Left ventricle myocardium inferior (tissue), 1 donor: Measurements from ENCODE around the gene ARF3. TPM values are rescaled to one million over a fixed set of nuclear protein-coding genes. Genes with fewer than 3 reads are reported as not detected.
"Not testable (repeated sequence)": the region's sequence is repeated elsewhere in the genome, so short reads cannot be mapped to it uniquely, and the experiment has no call there.

ENCODE experiments used
- DNase-seq: peaks from one replicate; pipeline ENCODE4 v3.0.0-alpha.2; 2020
- H3K27ac ChIP-seq: fragments of 200-600 bp; replicated peaks from 2 replicates; pipeline ENCODE4 v1.8.0; 2021
- H3K27me3 ChIP-seq: fragments of 200-600 bp; 2 replicates; pipeline ENCODE4 v1.8.0; 2021; ENCODE audit warnings: low read depth
- H3K36me3 ChIP-seq: fragments of 200-600 bp; 2 replicates; pipeline ENCODE4 v1.8.0; 2021
- H3K4me1 ChIP-seq: fragments of 200-600 bp; 2 replicates; pipeline ENCODE4 v1.8.0; 2021
- H3K4me3 ChIP-seq: fragments of 200-600 bp; 2 replicates; pipeline ENCODE4 v1.8.0; 2021; ENCODE audit warnings: mild to moderate bottlenecking, moderate library complexity
- H3K9me3 ChIP-seq: fragments of 200-600 bp; replicated peaks from 2 replicates; pipeline ENCODE4 v1.8.0; 2021
- CTCF ChIP-seq: fragments of 200-600 bp; IDR thresholded peaks from 2 replicates; pipeline ENCODE4 v1.8.0; 2021; ENCODE audit warnings: antibody characterized with exemption, mild to moderate bottlenecking, borderline replicate concordance
- intact Hi-C: fragments of 100-400 bp; cut with micrococcal nuclease; formaldehyde crosslinking; loops from one replicate; pipeline ENCODE4 v1.11.0; 2022
- total RNA-seq: library from RNA; stranded (reverse); fragmentation: NEBNext Ultra II Directional; extraction: Animal tissue kit (Norgen Biotek cat#: 25700); gene quantifications from one replicate; pipeline ENCODE4 v1.2.1, GENCODE V29; 2021
- donor health status: DM: no; HTN: yes; CAD: no; lungs with severe emphysema.

Gene ARF3
- total RNA-seq, 1 donor from 2014 or later, result 49.6 TPM

GRCh38 chr12:48923117-48923516, 34.2 kb downstream of the ARF3 start:
- H3K36me3 ChIP-seq, result no peaks in the 10 kb centered on the region
- TF ChIP-seq CTCF, result no peak
- no peak overlapping the region for H3K4me3 ChIP-seq
- no peaks in the 10 kb centered on the region for H3K27me3 ChIP-seq
- DNase-seq, result no peak
- peaks cover 17% of the 10 kb centered on the region for H3K4me1 ChIP-seq
- H3K9me3 ChIP-seq, result no peaks in the 10 kb centered on the region
- intact Hi-C loops, result no loop called here
- no peak overlapping the region for H3K27ac ChIP-seq

- intact Hi-C loops, result no loop called here
- no peaks in the 10 kb centered on the region for H3K9me3 ChIP-seq
- H3K27me3 ChIP-seq, result no peaks in the 10 kb centered on the region
- no peak overlapping the region for H3K4me3 ChIP-seq
- H3K4me1 ChIP-seq, result no peaks in the 10 kb centered on the region
- H3K36me3 ChIP-seq, result no peaks in the 10 kb centered on the region
- no peak overlapping the region for H3K27ac ChIP-seq
- DNase-seq, result no peak
- no peak for TF ChIP-seq CTCF
Measured at GRCh38 chr12:48917857-48918537, 39.3 kb downstream of the ARF3 start.

- DNase-seq, result no peak
- H3K36me3 ChIP-seq, result no peaks in the 10 kb centered on the region
- intact Hi-C loops, result no loop called here
- no peak for TF ChIP-seq CTCF
- no peaks in the 10 kb centered on the region for H3K27me3 ChIP-seq
- no peak overlapping the region for H3K4me3 ChIP-seq
- H3K4me1 ChIP-seq, result no peaks in the 10 kb centered on the region
- no peaks in the 10 kb centered on the region for H3K9me3 ChIP-seq
- H3K27ac ChIP-seq, result no peak overlapping the region
Measured at GRCh38 chr12:48910196-48910595, 47.1 kb downstream of the ARF3 start.

- H3K36me3 ChIP-seq, H3K4me3 ChIP-seq, H3K27ac ChIP-seq, H3K9me3 ChIP-seq, DNase-seq, intact Hi-C loops, H3K27me3 ChIP-seq, H3K4me1 ChIP-seq: not testable (repeated sequence)
Measured at GRCh38 chr12:48909698-48910097, 47.6 kb downstream of the ARF3 start.

- no peak overlapping the region for H3K27ac ChIP-seq
- peaks cover 9% of the 10 kb centered on the region for H3K4me1 ChIP-seq
- no peak overlapping the region for H3K4me3 ChIP-seq
- TF ChIP-seq CTCF, result no peak
- no peaks in the 10 kb centered on the region for H3K36me3 ChIP-seq
- H3K9me3 ChIP-seq, result no peaks in the 10 kb centered on the region
- intact Hi-C loops, result no loop called here
- DNase-seq, result no peak
- no peaks in the 10 kb centered on the region for H3K27me3 ChIP-seq
Measured at GRCh38 chr12:48907245-48907644, 50.0 kb downstream of the ARF3 start.

GRCh38 chr12:48903982-48904411, 53.3 kb downstream of the ARF3 start:
- Histone ChIP-seq H3K4me3 (peak overlapping the region; percentile 61), H3K36me3 (no peaks in the 10 kb centered on the region), H3K27me3 (peaks cover 5% of the 10 kb centered on the region), H3K27ac (no peak overlapping the region), H3K4me1 (peaks cover 9% of the 10 kb centered on the region), H3K9me3 (no peaks in the 10 kb centered on the region)
- peak; percentile 70 for TF ChIP-seq CTCF
- DNase-seq, result peak; percentile 68
- intact Hi-C loops, result no loop called here
